PC-3 (cell line): ENCODE results near the gene TAS1R3.

Experiments
- CTCF ChIP-seq: fragments of 300-600 bp; sonication (generic); conservative IDR thresholded peaks from 2 replicates; pipeline ENCODE4 v1.5.1; 2017; ENCODE audit warnings: antibody characterized with exemption, low read depth, mild to moderate bottlenecking, low read length
- EZH2 ChIP-seq: fragments of 300-600 bp; sonication (generic); IDR thresholded peaks from one replicate; pipeline ENCODE4 v1.6.1; 2017; ENCODE audit warnings: antibody characterized with exemption, mild to moderate bottlenecking, low read length; ENCODE audit not compliant: unreplicated experiment

- TF ChIP-seq CTCF (0 out of 2 replicates have a peak, but pooled peaks have one; percentile 10), EZH2 (no peak)
Measured at GRCh38 chr1:1364266-1364665, 33.2 kb downstream of the TAS1R3 start.
